GM21529 (cell line): ENCODE measurements around the gene TAAR6.
"Not testable (repeated sequence)": the region's sequence is repeated elsewhere in the genome, so short reads cannot be mapped to it uniquely, and the experiment has no call there.

Experiments
- ATAC-seq: cut with Tn5 transposase; IDR thresholded peaks from one replicate; pipeline ENCODE4 v1.9.1; 2021; ENCODE audit not compliant: unreplicated experiment

The TAAR6 gene

DNA sequence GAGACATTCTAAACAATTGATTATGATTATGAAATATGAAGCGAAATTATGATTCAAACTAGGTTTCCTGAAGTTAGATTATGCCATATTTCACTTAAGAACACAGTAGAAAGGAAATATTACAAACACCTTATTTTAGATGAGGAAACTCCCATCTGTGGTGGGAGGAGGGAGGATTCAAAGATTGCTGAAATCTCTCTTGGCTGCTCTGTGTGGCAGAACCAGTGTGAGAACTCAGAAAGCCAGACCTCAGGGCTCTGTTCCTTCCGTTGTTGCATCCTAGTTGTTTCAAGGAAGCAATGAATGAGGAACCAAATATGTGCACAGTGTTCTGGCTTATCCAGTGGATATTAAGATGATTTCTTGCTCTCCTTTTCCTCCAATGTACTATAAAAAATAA is 17.3 kb downstream of the TAAR6 start:
- ATAC-seq: no peak

DNA sequence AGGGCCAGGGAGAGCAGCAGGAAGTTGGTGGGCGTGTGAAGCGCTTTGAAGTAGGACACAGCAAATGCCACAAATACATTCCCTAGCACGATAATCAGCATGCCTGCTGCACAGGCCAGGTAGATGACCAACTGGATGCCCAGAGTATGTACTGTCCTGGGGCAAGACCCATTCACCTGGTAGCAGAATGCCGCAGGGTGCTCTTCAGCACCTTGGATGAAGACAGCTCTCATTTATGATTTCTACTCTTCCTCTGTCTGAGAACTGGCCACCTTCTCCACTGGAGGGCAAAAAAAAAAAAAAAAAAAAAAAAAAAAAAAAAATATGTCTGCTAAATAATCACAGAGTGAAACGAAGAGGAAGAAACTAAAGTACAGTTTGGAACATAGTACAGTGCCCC is 19.3 kb downstream of the TAAR6 start, which contains the start of gene TAAR5:
TSS of gene TAAR5 (minus strand) at position 288 of the 400 bp plus-strand sequence. CDS start at position 233, 55 bp downstream.
- ATAC-seq: no peak

DNA sequence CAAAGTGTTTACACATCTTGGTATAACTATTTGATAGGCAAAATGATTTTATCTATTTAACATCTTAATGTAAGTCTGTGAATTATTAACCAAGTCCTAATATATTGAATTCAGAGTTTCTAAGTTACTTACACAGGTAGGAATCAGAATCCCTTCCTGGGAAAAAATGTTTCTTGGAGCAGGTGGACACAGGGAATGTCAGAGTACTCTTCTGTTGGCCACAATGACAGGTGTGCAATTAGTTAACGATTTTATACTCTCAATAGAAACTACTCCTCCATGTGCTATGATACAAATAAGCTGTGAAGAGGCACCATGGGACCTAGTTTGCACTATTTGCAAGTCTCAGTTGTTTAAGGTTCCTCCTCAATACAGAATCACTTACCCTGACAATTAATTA is 20.2 kb downstream of the TAAR6 start:
- no peak for ATAC-seq

- ATAC-seq: no peak
These were observed 22.7 kb downstream of the TAAR6 start for GRCh38 chr6:132592855-132593254.

GRCh38 chr6:132596201-132596600 is 26.1 kb downstream of the TAAR6 start:
- no peak for ATAC-seq

GRCh38 chr6:132598473-132598872 is 28.4 kb downstream of the TAAR6 start:
- peak; percentile 89 for ATAC-seq

DNA sequence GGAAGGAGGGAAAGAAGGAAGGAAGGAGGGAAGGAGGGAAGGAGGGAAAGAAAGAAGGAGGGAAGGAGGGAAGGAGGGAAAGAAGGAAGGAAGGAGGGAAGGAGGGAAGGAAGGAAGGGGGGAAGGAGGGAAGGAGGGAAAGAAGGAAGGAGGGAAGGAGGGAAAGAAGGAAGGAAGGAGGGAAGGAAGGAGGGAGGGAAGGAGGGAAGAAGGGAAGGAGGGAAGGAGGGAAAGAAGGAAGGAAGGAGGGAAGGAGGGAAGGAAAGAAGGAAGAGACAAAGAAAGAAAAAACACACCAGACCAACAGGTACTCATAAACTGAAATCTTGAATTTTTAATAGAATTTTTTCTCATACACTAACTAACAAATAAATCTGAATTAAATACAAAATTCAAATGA is 30.8 kb downstream of the TAAR6 start:
- not testable (repeated sequence) for ATAC-seq

DNA sequence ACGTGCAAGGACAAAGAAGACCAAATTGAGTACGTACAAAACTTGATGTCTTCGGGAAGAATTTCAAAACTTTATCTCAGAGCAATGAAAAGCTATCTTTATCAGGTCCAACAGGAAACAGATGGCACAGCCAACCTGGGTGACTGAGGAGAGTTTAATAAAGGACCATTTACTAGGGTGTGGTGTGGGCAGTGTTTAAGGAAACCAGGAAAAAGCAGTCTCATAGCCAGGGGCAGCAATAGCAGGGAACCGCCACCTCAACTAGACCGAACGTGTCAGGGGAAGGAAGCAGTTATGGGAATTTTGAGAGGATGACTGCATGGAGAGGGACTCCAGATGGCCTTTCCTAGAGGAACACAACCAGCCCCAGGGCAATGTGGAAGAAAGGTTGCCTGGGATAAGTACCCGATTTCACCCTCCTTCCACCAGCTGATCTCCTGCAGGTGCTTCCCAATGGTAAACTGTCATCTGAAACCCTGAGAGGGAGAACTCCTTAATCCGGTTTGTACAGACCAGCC is 34.6 kb downstream of the TAAR6 start:
- ATAC-seq: no peak

- ATAC-seq: no peak
These were observed 37.6 kb downstream of the TAAR6 start for GRCh38 chr6:132607544-132608233.

GRCh38 chr6:132611616-132612015 is 41.5 kb downstream of the TAAR6 start:
- no peak for ATAC-seq

DNA sequence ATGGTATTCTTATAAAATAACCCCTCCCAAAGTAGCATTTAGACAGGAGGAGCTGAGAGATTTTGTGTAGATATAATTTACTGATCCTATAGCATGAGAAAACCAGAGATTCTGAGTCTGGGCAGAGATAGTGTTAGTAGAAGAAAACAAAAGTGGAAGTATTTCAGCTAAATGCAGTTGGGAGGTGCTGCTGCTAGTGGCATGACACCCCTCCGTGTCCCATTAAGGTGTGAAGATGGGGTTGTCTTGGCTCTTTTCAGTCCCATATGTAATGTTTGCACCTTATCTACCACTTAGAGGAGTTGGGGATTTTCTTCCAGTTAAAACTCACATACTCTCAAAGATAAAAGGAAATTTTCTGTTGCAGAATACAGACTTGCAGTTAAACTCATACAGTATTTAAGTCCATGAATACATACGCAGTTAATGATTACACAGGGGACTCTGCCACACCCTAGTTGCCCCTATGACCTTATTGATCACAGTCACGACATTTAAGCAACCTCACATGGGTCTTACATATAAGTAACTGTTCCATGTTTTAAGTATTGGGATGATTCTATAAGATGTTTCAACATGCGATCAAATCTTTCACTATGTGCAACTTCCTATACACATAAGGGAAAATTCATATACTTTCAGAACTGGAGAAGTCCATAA is 42.5 kb downstream of the TAAR6 start:
- no peak for ATAC-seq

DNA sequence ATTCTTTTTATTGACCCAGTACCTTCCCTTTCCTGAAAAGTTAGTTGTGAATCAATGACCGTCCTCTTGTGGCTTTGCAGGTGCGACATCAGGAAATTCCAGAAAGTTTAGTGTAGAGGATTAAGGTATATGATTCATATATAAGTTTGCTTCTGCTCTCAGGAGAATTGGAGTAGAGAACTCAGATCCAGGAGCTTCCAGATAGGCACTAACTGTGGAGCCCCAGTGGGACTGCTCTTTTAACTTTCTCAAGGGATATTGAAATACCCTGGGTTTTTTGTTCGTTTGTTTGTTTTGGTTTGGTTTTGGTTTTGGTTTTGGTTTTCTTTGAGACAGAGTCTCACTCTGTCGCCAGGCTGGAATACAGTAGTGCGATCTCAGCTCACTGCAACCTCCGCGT is 44.4 kb downstream of the TAAR6 start:
- ATAC-seq: peak; percentile 71

DNA sequence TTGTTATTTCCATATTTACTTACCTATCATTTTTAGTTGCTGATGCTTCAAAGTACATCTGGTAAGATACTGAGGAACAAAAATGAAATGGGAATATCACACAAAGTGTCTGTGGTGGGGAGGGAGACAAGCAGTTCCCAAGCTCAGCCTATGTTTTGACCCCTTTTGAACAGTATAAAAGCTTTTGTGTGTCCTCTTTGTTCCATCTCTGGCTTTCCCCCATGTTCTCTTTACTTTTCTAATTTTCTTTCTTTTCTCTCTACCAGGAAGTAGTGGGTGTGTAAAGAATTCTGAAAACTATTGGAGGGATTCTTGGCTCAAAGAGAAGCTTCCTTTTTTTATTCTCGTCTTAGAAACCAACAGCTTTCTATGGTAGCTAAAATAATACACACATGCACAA is 46.6 kb downstream of the TAAR6 start:
- no peak for ATAC-seq
